Neural cell (in vitro differentiated cells): ENCODE data around the gene MYO1D. TPM values are rescaled to one million over a fixed set of nuclear protein-coding genes. Genes with fewer than 3 reads are reported as not detected.

Experiments used
- H2AFZ ChIP-seq: fragments of 200-600, 300-800 bp; sonication (generic), shearing (Covaris generic); 2 replicates; pipeline ENCODE4 v1.6.0; 2014; ENCODE audit warnings: low read depth, mild to moderate bottlenecking, antibody characterized with exemption, low read length, moderate library complexity
- H3F3A ChIP-seq: fragments of 200-600 bp; shearing (Covaris generic); 2 replicates; pipeline ENCODE4 v1.6.1; 2016; ENCODE audit warnings: mild to moderate bottlenecking, moderate library complexity, mixed read lengths, antibody characterized with exemption, low read length; ENCODE audit not compliant: insufficient read depth, poor library complexity, severe bottlenecking
- H3K27ac ChIP-seq: fragments of 200-600, 300-800 bp; sonication (generic), shearing (Covaris generic); 2 replicates; pipeline ENCODE4 v1.5.1; 2014; ENCODE audit warnings: mild to moderate bottlenecking, low read length, moderate library complexity
- H3K27me3 ChIP-seq: fragments of 300-800, 200-600 bp; sonication (generic), shearing (Covaris generic); 2 replicates; pipeline ENCODE4 v1.6.0; 2014; ENCODE audit warnings: mild to moderate bottlenecking, low read depth, low read length, moderate library complexity; ENCODE audit not compliant: insufficient read depth
- H3K36me3 ChIP-seq: fragments of 300-800, 200-600 bp; sonication (generic), shearing (Covaris generic); 2 replicates; pipeline ENCODE4 v1.5.1; 2014; ENCODE audit warnings: mild to moderate bottlenecking, antibody characterized with exemption, low read length, moderate library complexity; ENCODE audit not compliant: insufficient read depth
- H3K4me2 ChIP-seq: fragments of 300-800, 200-600 bp; sonication (generic), shearing (Covaris generic); 2 replicates; pipeline ENCODE4 v1.6.0; 2014; ENCODE audit warnings: mild to moderate bottlenecking, low read length
- H3K4me3 ChIP-seq: fragments of 300-800, 200-600 bp; sonication (generic), shearing (Covaris generic); 2 replicates; pipeline ENCODE4 v1.5.1; 2014; ENCODE audit warnings: mild to moderate bottlenecking, low read length, moderate library complexity
- H3K79me2 ChIP-seq: fragments of 200-600 bp; shearing (Covaris generic); replicated peaks from 2 replicates; pipeline ENCODE4 v1.6.0; 2014; ENCODE audit warnings: mild to moderate bottlenecking, low read length, moderate library complexity; ENCODE audit not compliant: insufficient read depth
- H3K9ac ChIP-seq: fragments of 300-800, 200-600 bp; sonication (generic), shearing (Covaris generic); 2 replicates; pipeline ENCODE4 v1.6.1; 2016; ENCODE audit warnings: mild to moderate bottlenecking, low read length, mixed read lengths
- H3K9me2 ChIP-seq: fragments of 200-600 bp; shearing (Covaris generic); 2 replicates; pipeline ENCODE4 v1.6.1; 2016; ENCODE audit warnings: mild to moderate bottlenecking, low read length, mixed read lengths; ENCODE audit not compliant: insufficient read depth
- H3K9me3 ChIP-seq: fragments of 200-600, 300-800 bp; sonication (generic), shearing (Covaris generic); 2 replicates; pipeline ENCODE4 v1.6.1; 2016; ENCODE audit warnings: mild to moderate bottlenecking, mixed run types, low read length, moderate library complexity, mixed read lengths
- H4K20me1 ChIP-seq: fragments of 200-600 bp; shearing (Covaris generic); 2 replicates; pipeline ENCODE4 v1.6.1; 2016; ENCODE audit warnings: mild to moderate bottlenecking, mixed run types; ENCODE audit not compliant: insufficient read depth
- EP300 ChIP-seq: fragments of 450-650 bp; conservative IDR thresholded peaks from 2 replicates; pipeline ENCODE4 v1.6.1; 2014; ENCODE audit warnings: antibody characterized with exemption, mild to moderate bottlenecking, moderate library complexity; ENCODE audit not compliant: poor library complexity, severe bottlenecking
- EZH2 ChIP-seq: fragments of 200-600, 300-800 bp; shearing (Covaris generic), sonication (generic); IDR thresholded peaks from 2 replicates; pipeline ENCODE4 v1.6.1; 2014; ENCODE audit warnings: antibody characterized with exemption, low read length, borderline replicate concordance, mild to moderate bottlenecking; ENCODE audit not compliant: insufficient read depth, poor library complexity, severe bottlenecking
- MXI1 ChIP-seq: fragments of 450-650 bp; conservative IDR thresholded peaks from 2 replicates; pipeline ENCODE4 v1.6.1; 2014; ENCODE audit warnings: antibody characterized with exemption, mild to moderate bottlenecking; ENCODE audit not compliant: poor library complexity, severe bottlenecking
- POLR2AphosphoS5 ChIP-seq: IDR thresholded peaks from 2 replicates; pipeline ENCODE4 v1.6.1; 2012
- RAD21 ChIP-seq: fragments of 450-650 bp; conservative IDR thresholded peaks from 2 replicates; pipeline ENCODE4 v1.6.1; 2014; ENCODE audit warnings: antibody characterized with exemption, mild to moderate bottlenecking, moderate library complexity
- SMC3 ChIP-seq: fragments of 450-650 bp; conservative IDR thresholded peaks from 2 replicates; pipeline ENCODE4 v1.6.1; 2014; ENCODE audit warnings: antibody characterized with exemption, mild to moderate bottlenecking, moderate library complexity; ENCODE audit not compliant: poor library complexity
- TAF1 ChIP-seq: IDR thresholded peaks from 2 replicates; pipeline ENCODE4 v1.6.1; 2012; ENCODE audit warnings: low read depth
- polyA plus RNA-seq: library from polyadenylated mRNA; depleted of rRNA; stranded (reverse); fragments of >200 nt; gene quantifications from 2 replicates; pipeline ENCODE4 v1.2.3, GENCODE V29; 2014
- TF ChIP-seq, protein P1 (sequence below): fragments of 450-650 bp; IDR thresholded peaks from 2 replicates; pipeline ENCODE4 v1.5.1; 2014; ENCODE audit warnings: antibody characterized with exemption, mild to moderate bottlenecking, moderate library complexity; ENCODE audit not compliant: poor library complexity, severe bottlenecking
- TF ChIP-seq, protein P2 (sequence below): IDR thresholded peaks from 2 replicates; pipeline ENCODE4 v1.6.1; 2012; ENCODE audit warnings: borderline replicate concordance

MYO1D gene
- polyA plus RNA-seq, 1 donor from 2014 or later: 10.7 TPM

- Histone ChIP-seq H3K9ac (no peak overlapping the region), H3K36me3 (no peaks in the 10 kb centered on the region), H3K79me2 (no peaks in the 10 kb centered on the region), H3F3A (no peaks in the 10 kb centered on the region), H3K4me2 (no peak overlapping the region), H4K20me1 (no peaks in the 10 kb centered on the region), H3K9me3 (no peaks in the 10 kb centered on the region), H3K27ac (no peak overlapping the region), H3K9me2 (no peaks in the 10 kb centered on the region), H2AFZ (no peak overlapping the region), H3K27me3 (no peaks in the 10 kb centered on the region), H3K4me3 (no peak overlapping the region)
- no peak for TF ChIP-seq EZH2
Observed at GRCh38 chr17:32759476-32759875, 117.4 kb downstream of the MYO1D start.

DNA sequence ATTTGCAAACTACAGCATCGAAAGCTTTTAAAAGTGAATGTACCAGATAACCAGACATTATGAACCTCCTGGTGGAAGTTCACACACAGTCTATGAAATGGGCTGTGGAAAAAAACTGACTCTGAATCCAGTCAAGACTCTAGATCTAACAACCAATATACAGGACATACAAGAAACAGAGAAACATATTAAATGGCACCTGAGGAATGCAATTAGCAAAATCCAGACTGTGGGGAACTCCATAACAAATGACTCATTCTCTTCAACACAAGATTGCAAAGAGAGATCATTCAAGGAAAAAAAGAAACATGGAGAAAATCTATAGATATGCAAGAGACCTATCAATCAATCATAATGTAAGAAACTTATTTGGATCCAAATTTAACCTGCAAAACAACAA lies 119.0 kb downstream of the MYO1D start:
- Histone ChIP-seq H3K4me3 (no peak overlapping the region), H3K9me2 (no peaks in the 10 kb centered on the region), H3K79me2 (no peaks in the 10 kb centered on the region), H4K20me1 (no peaks in the 10 kb centered on the region), H3K27ac (no peak overlapping the region), H3F3A (no peaks in the 10 kb centered on the region), H3K4me2 (no peak overlapping the region), H2AFZ (no peak overlapping the region), H3K9me3 (no peaks in the 10 kb centered on the region), H3K36me3 (no peaks in the 10 kb centered on the region), H3K9ac (no peak overlapping the region), H3K27me3 (no peaks in the 10 kb centered on the region)
- TF ChIP-seq SMC3: no peak
- TF ChIP-seq TAF1: no peak
- TF ChIP-seq, protein P1, sequence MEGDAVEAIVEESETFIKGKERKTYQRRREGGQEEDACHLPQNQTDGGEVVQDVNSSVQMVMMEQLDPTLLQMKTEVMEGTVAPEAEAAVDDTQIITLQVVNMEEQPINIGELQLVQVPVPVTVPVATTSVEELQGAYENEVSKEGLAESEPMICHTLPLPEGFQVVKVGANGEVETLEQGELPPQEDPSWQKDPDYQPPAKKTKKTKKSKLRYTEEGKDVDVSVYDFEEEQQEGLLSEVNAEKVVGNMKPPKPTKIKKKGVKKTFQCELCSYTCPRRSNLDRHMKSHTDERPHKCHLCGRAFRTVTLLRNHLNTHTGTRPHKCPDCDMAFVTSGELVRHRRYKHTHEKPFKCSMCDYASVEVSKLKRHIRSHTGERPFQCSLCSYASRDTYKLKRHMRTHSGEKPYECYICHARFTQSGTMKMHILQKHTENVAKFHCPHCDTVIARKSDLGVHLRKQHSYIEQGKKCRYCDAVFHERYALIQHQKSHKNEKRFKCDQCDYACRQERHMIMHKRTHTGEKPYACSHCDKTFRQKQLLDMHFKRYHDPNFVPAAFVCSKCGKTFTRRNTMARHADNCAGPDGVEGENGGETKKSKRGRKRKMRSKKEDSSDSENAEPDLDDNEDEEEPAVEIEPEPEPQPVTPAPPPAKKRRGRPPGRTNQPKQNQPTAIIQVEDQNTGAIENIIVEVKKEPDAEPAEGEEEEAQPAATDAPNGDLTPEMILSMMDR: no peak
- no peak for TF ChIP-seq RAD21
- TF ChIP-seq, protein P2, sequence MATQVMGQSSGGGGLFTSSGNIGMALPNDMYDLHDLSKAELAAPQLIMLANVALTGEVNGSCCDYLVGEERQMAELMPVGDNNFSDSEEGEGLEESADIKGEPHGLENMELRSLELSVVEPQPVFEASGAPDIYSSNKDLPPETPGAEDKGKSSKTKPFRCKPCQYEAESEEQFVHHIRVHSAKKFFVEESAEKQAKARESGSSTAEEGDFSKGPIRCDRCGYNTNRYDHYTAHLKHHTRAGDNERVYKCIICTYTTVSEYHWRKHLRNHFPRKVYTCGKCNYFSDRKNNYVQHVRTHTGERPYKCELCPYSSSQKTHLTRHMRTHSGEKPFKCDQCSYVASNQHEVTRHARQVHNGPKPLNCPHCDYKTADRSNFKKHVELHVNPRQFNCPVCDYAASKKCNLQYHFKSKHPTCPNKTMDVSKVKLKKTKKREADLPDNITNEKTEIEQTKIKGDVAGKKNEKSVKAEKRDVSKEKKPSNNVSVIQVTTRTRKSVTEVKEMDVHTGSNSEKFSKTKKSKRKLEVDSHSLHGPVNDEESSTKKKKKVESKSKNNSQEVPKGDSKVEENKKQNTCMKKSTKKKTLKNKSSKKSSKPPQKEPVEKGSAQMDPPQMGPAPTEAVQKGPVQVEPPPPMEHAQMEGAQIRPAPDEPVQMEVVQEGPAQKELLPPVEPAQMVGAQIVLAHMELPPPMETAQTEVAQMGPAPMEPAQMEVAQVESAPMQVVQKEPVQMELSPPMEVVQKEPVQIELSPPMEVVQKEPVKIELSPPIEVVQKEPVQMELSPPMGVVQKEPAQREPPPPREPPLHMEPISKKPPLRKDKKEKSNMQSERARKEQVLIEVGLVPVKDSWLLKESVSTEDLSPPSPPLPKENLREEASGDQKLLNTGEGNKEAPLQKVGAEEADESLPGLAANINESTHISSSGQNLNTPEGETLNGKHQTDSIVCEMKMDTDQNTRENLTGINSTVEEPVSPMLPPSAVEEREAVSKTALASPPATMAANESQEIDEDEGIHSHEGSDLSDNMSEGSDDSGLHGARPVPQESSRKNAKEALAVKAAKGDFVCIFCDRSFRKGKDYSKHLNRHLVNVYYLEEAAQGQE: no peak
- no peak for TF ChIP-seq EZH2

DNA sequence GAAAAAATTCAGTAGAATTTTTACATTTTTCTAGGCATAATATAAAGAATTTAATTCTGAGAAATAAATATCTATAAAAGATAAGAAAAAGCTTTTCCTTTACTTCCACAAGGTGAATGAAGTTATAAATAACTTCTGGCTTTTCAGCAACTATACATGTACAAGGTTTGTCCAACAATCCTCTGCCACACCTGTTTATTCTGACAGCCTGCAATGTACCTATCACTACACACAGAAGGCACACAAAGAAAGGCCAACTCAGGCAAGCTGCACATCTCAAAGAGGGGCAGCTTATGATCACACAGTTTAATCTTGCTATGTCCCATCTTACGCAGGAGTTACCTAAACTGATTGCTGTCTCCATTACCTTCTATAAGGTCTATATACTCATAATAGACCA lies 120.2 kb downstream of the MYO1D start:
- Histone ChIP-seq H3K79me2 (no peaks in the 10 kb centered on the region), H3F3A (no peaks in the 10 kb centered on the region), H3K4me2 (no peak overlapping the region), H3K27me3 (no peaks in the 10 kb centered on the region), H3K36me3 (no peaks in the 10 kb centered on the region), H3K27ac (no peak overlapping the region), H3K9ac (no peak overlapping the region), H2AFZ (no peak overlapping the region), H3K9me2 (no peaks in the 10 kb centered on the region), H3K4me3 (no peak overlapping the region), H4K20me1 (no peaks in the 10 kb centered on the region), H3K9me3 (no peaks in the 10 kb centered on the region)
- TF ChIP-seq EP300 (no peak), RAD21 (no peak), POLR2AphosphoS5 (no peak), TAF1 (no peak), SMC3 (no peak), EZH2 (no peak), MXI1 (no peak)
- TF ChIP-seq, protein P1: no peak
